OCI-LY1 (cell line): ENCODE measurements around the gene HHEX.

Experiments used
- EZH2 ChIP-seq: fragments of 200-600 bp; sonication (generic), shearing (Covaris generic); IDR thresholded peaks from 2 replicates; pipeline ENCODE4 v1.8.0; 2017; ENCODE audit warnings: borderline replicate concordance, mixed run types, mild to moderate bottlenecking, antibody characterized with exemption, low read length, moderate library complexity, mixed read lengths
- TF ChIP-seq, protein P1 (sequence below): fragments of 200-600 bp; sonication (generic), shearing (Covaris generic); IDR thresholded peaks from 2 replicates; pipeline ENCODE4 v1.5.1; 2017; ENCODE audit warnings: mild to moderate bottlenecking, antibody characterized with exemption, low read length, moderate library complexity, mixed read lengths

DNA sequence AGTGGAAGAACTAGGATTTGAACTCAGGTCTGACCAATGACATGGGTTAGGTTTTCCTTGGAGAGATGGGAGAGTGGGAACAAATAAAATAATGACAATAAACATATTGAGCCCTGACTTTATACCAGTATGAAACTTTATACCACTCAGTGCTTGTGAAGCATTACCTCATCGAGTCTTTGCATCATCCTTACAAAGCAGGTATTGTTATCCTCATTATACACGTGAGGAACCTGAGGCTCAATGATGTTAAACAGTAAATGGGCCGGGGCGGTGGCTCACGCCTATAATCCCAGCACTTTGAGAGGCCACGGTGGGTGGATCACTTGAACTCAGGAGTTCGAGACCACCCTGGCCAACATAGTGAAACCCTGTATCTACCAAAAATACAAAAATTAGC lies 47.7 kb downstream of the HHEX start:
- TF ChIP-seq, protein P1, sequence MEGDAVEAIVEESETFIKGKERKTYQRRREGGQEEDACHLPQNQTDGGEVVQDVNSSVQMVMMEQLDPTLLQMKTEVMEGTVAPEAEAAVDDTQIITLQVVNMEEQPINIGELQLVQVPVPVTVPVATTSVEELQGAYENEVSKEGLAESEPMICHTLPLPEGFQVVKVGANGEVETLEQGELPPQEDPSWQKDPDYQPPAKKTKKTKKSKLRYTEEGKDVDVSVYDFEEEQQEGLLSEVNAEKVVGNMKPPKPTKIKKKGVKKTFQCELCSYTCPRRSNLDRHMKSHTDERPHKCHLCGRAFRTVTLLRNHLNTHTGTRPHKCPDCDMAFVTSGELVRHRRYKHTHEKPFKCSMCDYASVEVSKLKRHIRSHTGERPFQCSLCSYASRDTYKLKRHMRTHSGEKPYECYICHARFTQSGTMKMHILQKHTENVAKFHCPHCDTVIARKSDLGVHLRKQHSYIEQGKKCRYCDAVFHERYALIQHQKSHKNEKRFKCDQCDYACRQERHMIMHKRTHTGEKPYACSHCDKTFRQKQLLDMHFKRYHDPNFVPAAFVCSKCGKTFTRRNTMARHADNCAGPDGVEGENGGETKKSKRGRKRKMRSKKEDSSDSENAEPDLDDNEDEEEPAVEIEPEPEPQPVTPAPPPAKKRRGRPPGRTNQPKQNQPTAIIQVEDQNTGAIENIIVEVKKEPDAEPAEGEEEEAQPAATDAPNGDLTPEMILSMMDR = no peak
- no peak for TF ChIP-seq EZH2
